ENCODE measurements around the gene MYO5A.

GRCh38 chr15:52352086-52352485 is 176.6 kb downstream of the MYO5A start:
- TF ChIP-seq CTCF (optimal IDR thresholded peaks at IDR 0.05 in 1 of 3, IDR thresholded peaks at IDR 0.05 in 1 of 3, conservative IDR thresholded peaks at IDR 0.05 in 1 of 3; ENCODE audit: extremely low read depth in 1 of 3, insufficient read depth in 2 of 3, low read length in 3 of 3) (no peak), EZH2 (IDR thresholded peaks at IDR 0.05; ENCODE audit: low read length) (no peak)
